Stimulated activated CD8-positive, alpha-beta memory T cell treated with anti-CD3 and anti-CD28 coated beads, Interleukin-4, amount 100 ng/mL, for 24 hours (primary cell): ENCODE data around the gene NAA20.

Experiments
- DNase-seq: peaks from one replicate; pipeline ENCODE4 v3.0.0-alpha.2; 2020; ENCODE audit warnings: low read depth

Gene NAA20

DNA sequence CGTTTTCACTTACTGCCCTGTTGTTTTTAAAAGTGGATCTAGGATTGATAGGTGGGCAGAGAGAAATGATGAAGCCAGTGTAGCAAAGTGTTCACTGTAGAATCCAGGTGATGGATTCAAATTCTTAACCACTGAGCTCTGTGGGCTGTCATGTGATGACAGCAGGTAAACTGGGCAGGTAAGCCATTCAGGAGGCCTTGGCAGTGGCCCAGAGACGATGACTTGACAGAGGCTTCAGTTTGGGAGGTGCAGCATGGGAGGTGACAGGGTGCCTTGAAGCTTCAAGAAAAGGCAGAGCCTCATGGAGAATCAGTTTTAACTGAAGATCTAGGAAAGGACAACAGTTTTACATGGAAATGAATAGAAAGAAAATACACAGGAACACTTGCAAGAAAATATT is 2.0 kb downstream of the NAA20 start:
- DNase-seq: no peak

DNA sequence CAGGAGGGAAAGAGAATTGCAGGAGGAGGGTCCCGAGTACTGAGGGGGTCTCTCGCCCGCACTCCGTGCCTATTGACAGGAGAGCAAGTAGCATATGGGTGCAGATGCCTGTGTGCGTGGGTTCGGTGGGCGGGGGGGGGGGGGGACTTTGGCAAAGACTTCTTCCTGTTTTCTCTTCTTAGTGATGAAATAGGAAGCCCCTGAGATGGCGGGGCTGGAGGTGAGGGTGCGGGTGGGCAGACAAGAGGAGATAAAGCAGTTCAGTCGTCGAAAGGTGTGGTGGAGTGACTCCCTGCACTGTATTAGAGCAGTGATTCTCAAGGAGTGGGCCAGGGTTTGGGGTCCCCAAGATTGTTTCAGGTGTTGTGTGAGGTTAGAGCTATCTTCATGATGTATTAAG is 3.7 kb downstream of the NAA20 start:
- DNase-seq: no peak

DNA sequence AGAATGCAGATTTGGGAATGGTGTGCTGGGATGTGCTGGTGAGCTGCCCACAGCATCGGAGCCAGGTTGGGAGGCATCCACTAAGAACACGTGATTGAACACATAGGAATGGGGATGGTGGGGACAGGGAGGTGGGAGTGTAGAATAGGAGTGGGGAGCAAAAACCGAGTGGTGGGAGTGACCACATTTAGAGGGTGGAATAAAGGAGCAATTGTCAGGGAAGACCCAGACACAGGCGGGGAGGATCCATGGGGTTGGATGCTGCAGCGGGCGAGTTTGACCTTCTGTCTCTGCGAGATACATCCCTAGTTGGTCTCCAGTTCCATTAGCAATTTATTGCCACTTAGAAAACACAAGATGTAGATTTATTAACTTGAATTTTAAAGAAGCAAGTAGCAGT is 4.7 kb downstream of the NAA20 start:
- no peak for DNase-seq

DNA sequence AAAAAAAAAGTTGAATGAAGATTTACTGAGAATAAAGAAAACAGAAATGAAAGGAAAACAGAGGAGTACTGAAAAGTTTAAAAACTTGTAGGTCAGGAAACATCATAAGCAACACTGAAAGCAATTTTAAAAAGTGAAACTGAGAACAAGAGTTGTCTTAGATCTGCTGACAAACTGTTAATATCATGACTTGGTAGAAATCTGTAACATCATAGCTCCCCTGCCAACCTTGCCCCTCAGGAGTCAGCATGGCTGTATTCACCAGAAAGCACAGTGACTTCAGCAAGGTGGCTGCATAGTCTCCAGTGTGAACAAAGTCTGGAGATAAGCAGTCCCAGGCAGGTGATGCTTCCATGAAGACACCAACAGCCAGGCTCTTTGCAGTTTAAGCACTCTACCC is 5.3 kb downstream of the NAA20 start:
- DNase-seq: no peak

DNA sequence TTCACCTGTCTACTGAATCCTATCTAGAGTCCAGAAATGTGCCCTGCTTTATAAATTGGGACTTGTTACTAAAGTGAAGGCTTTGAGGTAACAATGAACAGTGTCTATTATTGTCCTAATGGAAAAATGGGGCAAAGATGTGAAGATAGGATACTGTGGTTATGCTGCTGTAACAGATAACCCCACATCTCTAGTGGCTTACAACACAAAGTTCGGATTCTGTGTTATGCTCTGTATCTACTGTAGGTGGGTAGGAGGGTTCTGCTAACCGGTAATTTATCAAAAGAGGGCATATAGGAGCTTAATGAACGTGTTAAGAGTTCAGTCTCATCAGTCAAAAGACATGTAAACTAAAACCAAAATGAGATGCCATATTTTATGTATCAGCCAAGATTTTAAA is 6.2 kb downstream of the NAA20 start:
- DNase-seq: no peak

DNA sequence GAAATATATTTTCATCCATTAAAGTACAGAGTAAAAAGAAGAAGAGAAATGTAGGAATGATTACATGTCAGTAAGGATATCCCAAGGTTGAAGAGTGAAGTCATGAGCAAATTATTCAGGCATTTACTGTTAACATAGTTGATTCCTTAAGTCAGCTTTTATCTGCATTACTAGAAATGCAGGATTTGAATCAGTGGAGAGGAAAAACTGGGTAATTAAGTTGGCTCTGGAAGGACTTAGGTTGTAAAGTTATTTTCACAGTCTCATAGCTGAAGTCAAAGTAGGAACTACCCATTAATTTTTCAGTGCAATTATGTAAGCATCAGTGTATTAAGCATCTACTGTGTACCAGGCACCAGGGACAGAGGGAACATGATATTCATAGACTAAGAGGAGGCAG is 7.8 kb downstream of the NAA20 start:
- DNase-seq: no peak

DNA sequence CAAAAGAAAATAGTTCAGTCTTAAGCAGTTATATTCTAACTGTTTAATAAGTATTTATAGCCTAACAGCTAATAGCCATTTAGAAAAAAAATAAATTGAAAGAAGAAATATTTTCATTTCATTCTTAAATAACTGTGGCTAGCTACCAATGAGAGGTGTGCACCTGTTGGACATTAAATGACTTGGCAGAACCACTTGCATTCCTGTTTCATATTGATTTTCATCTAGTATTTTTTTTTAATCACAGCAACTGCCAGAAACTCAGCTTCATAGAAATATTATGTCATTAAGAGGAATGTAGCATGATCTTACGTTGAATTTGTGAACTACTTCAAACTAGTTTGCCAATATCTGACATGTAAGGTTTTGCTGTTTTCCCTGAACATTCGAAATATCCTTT is 10.1 kb downstream of the NAA20 start:
- DNase-seq: no peak

DNA sequence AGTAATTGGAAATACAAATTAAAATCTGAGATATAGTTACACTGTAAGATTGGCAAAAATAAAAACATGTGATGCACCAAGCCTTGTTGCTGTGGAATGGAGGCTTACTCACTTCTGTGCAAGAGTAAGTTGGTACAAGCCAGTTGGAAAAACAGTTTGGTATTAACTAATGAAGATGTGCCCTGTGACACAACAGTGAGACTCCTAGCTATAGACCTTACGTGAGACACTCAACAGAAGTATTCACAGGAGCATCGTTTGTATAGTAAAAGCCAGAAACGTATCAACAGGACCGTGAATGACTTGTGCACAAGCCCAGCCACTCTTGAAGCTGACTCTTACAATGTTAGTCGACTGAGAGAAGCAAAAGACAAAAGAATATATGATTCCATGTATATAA is 14.6 kb downstream of the NAA20 start:
- no peak for DNase-seq

DNA sequence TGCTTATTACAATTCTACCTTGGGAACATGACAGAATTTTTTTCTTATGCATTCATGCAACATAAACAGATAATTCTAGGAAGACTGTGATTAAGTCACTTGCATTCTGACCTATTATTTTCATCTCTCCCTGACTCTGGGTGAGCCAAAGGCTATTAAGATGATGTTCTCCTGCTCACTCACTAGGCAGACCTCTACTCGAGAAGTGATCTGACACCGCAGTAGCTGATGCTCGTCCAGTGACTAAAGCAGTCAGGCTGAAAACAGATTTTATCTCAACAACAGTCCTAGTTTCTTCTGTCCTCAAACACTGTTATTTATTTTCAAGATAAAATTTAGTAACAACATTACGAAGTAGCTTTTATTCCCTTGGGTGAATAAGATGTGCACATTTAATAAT is 17.3 kb downstream of the NAA20 start:
- DNase-seq: no peak

DNA sequence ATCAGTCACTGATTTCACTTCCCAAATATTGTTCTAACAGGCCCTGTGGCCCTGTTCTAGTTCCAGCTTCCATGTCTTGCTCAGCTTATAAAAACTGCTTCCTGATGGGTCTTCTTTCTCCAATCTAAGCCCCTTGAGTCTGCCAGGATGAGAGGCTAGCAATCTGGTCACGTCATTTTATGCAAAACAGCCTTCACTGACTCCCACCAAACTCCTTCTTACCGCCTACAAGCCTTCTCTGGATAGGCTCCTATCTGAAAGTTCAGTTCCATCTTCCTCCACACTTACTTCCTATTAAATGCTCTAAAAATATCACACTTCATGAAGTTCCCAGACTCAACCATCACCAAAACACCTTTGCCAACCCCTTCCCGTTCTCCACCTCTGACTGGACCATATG is 19.6 kb downstream of the NAA20 start:
- no peak for DNase-seq

DNA sequence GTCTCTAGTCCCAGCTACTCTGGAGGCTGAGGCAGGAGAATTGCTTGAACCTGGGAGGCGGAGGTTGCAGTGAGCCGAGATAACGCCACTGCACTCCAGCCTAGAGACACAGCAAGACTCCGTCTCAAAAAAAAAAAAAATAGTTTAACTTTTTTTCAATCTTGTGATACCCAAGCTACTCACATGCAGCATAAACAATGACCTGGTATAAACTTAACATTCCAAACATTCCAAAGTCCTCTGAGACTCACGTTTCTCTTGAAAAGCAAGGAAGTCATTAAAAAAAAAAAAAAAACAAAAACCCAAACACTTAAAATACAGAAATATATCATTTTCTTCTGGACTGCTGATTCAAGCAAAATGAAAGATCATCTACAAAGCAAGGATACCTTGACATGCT is 20.8 kb downstream of the NAA20 start:
- no peak for DNase-seq

DNA sequence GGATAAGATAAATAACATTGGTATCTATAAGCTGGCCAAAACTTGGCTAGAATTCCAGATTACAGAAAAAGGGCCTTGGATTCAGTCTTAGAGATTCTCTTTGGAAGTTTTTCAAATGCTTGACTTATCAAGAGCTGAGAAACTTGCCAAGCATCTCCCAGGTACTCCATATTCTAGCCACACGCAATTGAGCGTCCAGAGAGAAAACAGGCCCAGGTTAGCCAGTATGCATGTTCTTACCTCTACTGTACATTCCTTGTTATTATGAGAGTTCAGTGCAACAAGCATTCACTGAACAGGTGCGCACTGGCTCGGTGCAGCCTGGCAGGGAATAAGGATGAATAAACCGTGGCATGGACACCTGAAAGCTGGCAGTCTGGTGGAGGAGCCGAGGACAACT is 21.4 kb downstream of the NAA20 start:
- DNase-seq: no peak

DNA sequence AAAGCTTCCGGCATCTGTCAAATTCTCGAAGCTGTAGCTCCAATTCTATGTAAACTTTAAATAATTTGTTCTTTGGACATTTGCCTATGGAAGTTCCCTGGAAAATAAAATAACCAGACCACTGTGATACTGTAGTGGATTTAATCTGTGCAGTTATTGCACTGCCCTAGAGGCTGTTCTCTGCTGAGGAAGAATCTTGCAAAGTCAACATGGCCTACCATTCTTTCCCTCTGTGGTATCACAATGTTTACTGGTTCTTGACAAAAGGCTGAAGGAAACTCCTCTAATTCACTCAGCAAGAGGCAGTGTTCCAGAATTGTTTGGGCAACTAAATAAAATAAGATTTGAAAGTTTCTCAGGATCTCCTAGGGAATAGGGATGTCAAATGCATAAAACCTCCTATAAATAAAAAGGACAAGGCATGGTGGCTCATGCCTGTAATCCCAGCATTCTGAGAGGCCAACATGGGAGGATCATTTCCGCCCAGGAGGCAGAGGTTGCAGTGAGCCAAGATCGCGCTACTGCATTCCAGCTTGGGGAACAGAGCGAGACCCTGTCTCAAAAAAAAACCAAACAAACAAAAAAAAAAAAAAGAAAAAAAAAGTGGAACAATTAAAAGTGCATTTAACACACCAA is 22.7 kb downstream of the NAA20 start:
- no peak for DNase-seq

DNA sequence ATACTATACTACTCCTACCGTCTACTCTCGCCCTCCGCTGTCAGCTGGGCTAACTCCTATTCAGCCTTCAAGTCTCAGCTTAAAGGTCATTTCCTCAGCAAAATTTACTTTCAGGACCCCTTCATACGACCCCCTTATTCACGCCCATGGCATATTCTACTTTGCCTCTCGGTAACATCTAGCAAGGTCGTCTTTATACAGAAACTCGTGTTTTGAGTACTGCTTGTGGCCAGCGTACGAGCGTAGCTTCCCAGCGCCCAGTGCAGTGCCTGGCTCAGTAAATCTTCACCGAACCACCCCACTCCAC is 34.6 kb downstream of the NAA20 start:
- no peak for DNase-seq

DNA sequence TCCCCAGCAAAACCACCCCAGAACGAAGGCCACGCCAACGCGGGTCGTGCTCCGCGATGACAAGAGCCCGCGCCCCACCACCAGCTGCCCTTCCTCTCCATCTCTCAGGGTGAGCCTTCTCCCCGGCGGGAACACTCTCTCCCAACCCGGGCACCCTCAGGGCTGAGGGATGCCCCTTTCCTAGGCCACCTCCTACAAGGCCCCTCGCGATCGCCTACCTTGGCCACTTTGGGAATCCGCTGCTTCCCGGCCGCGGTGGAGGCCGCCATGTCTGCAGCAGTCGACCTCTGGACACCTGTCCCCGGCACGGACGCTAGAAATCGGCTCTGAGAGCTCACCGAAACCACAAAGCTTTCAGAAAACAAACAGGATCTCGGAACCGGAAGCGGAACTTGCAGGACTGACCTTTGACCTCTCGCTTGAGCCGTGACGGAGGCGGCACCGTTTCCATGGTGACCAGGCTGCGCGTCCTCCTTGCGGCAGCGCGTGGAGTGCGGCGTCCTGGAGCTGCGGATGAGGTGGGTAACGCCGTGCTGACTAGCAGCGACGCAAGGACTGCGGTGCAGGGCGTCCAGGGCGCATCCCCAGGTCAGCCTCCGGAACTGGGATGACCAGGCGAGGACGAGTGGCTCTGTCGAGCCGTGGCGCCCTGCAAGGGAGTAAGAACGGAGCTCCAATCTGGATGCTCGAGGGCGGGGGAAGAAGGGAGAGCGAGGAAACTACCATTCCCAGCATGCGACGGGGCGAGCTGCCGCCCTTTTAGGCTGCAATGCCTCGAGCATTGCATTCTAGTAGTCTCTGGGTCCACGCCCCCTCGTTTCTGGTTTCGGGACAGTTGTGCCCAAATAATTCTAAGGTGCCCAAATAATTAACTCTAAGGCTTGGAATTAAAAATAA is 35.2 kb downstream of the NAA20 start, which contains the start of the genes CFAP61 and CRNKL1:
Gene CFAP61 (plus strand): TSS at position 459 of the 897 bp plus-strand sequence. CDS start 4,122 bp downstream, outside the sequence.
Gene CRNKL1 (minus strand): TSS at position 393 of the 897 bp plus-strand sequence. CDS start 124 bp downstream, at position 269.
- peak; percentile 93 for DNase-seq

DNA sequence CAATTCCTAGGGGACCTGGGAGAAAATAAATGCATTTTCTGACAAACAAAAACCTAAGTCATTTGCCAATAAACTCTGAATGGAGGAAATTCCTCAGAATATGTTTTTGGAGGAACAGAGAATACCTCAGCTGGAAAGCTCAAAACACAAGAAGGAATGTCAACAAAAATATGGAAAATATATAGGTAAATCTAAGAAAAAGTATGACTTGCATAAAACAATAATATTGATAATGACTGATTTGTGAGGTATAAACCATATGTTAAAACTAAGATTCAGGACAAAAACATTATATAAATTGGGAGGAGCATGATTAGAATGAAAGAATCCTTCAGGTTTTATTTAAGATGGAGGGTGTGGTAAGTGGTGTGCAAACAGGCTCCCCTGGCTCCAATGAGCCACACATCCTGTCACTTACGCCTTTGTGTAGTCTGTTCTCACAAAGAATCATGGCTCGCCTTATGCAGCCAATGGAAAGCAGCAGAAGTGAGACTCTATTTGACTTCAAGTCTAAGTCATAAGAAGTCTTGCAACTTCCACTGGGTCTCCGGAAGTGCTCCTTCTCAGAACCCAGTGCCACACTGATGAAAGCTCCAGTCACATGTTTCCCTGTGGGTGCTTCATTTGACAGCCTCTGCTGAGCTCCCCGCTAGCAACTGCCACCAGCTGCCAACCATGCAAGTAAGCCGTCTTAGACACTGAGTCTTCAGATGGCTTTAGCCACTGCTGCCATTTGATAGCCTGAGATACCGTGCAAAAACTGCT is 43.3 kb downstream of the NAA20 start:
- no peak for DNase-seq

DNA sequence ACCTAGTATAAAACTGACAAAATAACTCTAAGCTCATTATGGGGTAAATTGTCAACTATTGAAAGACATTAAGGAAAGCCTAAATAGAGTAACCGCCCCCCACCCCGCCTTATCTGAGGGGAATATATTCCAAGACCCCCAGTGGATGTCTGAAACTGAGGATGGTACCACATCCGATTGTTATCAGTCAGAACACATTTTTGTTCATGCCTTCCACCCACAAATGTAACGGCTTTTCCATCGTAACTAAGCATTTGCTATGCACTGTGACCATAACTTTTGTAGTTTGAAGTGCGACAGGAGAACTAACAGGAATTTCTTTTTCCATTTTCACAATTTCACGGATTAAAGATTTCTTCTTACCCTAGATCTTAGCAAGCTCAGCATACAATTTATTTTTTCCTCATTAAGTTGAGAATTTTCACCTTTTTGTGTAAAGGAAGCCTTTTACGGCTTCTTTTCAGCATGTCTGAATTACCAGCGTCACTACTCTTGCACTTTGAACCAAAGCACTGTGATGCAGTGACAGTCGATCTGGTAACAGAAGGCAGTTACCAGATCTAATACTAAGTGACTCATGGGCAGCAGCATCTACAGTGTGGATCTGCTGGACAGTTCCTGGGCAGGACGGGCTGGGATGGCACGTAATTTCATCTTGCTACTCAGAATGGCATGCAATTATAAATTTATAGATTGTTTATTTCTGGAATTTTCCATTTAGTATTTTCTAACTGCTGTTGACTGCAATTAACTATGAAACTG is 47.0 kb downstream of the NAA20 start:
- DNase-seq: no peak

DNA sequence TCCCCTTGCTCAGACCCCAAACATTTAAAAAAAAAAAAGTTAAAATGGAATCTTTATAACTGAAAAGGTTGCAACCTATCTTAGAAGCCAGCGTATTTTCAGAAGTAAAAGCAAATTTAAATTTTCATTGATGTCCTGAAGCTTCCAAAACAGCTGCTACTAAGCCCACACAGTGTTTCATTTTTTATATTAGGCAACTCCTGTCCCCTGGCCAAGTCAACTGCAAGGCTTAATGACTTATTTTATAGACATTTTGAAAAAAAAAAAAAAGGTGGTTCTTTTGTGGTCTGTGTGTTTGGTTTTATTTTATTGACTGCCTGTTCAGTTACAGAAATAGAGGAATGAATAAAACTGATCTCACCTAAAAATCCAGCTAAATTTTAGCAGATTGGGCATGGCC is 48.2 kb downstream of the NAA20 start:
- DNase-seq: no peak

DNA sequence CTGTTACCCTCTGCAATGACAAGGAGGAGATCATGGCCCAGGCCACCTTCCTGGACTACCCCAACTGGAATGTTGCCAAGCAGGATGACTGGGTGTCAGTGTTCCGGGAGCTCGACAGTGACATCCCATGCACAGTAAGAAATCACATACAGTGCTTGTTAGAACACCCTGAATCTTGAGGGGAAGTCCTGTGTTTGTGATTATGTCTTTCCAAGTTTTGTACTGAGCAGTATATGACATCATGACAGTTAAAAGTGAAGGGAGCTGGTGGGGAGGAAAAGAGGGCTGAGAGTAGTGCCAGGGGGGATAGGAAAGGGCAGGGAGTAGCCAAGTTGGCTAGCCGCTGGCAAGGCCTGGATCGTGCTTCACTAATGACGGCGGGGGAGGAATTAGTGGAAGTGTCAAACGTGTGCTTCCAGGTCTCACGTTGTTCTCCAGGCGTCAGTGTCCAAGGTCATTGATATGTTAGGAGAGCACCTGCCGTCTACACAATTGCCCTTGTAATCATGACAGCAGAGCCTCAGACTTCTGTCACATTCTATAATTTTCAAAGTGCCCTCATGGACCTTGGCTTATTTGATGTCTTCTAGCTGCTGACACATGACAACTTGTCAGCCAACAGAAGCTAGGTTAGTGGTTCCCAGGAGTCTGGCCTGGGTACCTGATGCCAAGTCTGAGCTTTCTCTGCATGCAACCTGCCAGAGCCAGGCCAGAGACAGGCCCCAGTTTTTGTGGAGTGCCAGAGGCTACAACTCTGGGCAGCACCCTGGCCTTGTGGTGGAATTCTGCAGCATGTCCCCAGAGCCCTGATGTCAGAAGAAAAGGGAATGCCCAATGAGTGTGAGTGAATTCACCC is 53.9 kb downstream of the NAA20 start:
- DNase-seq: no peak

DNA sequence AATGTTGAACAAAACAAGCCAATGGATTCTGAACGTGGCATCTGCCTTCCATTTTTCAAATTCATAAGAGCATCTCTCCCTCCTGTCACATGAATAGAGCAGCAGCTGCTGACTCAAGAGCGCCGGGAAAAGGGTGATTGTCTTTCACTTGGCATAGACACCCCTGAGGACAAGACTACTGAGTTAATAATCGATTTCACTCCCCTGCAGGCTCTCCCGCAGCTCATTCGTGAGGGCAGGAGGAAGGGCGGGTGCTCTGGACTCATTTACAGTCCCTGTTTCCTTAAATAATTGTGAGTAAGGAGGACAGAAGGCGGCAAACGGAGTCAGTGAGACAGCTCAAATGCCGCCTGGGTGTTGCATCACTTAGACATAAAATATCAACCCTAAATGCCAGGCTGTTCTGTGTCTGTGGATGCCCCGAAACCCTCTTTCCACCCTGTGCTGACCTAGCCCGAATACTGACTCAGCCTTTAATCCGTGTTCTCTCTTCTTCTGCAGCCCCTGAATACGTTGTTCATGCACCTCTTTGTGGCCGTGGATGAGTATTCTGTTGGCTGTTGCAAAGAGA is 56.7 kb downstream of the NAA20 start:
- no peak for DNase-seq

DNA sequence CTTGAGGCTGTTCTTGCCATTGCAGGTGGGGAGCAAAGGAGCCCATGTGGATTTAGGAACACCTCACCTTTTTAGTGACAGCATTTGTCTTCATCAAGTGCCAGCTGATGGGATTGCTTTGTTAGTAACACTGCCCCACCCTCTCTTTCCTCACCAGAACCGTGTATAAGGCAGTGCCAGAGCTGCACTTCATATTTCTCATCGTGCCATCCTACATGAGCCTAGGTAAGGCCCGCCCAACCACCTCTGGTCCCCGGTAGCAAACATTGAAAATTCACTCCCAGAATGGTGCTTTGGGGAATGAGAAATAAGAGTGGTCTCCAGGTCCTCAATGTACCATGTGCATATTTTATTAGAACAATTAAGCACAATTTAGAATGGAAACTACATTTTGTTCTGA is 57.9 kb downstream of the NAA20 start:
- DNase-seq: no peak
